ENCODE results near the gene TAF6.

DNA sequence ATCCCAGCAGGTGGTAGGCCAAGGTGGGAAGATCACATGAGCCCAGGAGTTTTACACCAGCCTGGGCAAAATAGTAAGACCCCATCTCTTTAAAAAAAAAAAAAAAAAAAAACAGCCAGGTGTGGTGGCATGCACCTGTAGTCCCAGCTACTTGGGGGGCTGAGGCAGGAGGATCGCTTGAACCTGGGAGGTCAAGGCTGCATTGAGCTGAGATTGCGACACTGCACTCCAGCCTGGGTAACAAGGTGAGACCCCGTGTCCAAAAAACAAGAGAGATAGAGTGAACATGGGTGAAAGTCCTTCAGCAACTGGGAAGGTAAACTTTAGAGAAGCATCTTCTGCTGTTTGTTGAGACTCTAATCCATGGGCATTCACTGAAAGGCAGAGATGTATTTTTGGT lies 23.3 kb upstream of the TAF6 start:
- TF ChIP-seq EZH2phosphoT487 (IDR thresholded peaks at IDR 0.05; ENCODE audit: unreplicated experiment), result no peak
- TF ChIP-seq, protein P1, sequence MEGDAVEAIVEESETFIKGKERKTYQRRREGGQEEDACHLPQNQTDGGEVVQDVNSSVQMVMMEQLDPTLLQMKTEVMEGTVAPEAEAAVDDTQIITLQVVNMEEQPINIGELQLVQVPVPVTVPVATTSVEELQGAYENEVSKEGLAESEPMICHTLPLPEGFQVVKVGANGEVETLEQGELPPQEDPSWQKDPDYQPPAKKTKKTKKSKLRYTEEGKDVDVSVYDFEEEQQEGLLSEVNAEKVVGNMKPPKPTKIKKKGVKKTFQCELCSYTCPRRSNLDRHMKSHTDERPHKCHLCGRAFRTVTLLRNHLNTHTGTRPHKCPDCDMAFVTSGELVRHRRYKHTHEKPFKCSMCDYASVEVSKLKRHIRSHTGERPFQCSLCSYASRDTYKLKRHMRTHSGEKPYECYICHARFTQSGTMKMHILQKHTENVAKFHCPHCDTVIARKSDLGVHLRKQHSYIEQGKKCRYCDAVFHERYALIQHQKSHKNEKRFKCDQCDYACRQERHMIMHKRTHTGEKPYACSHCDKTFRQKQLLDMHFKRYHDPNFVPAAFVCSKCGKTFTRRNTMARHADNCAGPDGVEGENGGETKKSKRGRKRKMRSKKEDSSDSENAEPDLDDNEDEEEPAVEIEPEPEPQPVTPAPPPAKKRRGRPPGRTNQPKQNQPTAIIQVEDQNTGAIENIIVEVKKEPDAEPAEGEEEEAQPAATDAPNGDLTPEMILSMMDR (conservative IDR thresholded peaks at IDR 0.05; ENCODE audit: low read depth in 2 of 2), result no peak
- no peak for TF ChIP-seq CREB1 (CRISPR knock-in tag; IDR thresholded peaks at IDR 0.05; ENCODE audit: low read depth)
- no peak for TF ChIP-seq EZH2 (IDR thresholded peaks at IDR 0.05; ENCODE audit: low read depth, unreplicated experiment)
- TF ChIP-seq JUNB (IDR thresholded peaks at IDR 0.05; ENCODE audit: unreplicated experiment), result no peak
- no peak for TF ChIP-seq POLR2AphosphoS5 (IDR thresholded peaks at IDR 0.05; ENCODE audit: low read depth)
- TF ChIP-seq, protein P2, sequence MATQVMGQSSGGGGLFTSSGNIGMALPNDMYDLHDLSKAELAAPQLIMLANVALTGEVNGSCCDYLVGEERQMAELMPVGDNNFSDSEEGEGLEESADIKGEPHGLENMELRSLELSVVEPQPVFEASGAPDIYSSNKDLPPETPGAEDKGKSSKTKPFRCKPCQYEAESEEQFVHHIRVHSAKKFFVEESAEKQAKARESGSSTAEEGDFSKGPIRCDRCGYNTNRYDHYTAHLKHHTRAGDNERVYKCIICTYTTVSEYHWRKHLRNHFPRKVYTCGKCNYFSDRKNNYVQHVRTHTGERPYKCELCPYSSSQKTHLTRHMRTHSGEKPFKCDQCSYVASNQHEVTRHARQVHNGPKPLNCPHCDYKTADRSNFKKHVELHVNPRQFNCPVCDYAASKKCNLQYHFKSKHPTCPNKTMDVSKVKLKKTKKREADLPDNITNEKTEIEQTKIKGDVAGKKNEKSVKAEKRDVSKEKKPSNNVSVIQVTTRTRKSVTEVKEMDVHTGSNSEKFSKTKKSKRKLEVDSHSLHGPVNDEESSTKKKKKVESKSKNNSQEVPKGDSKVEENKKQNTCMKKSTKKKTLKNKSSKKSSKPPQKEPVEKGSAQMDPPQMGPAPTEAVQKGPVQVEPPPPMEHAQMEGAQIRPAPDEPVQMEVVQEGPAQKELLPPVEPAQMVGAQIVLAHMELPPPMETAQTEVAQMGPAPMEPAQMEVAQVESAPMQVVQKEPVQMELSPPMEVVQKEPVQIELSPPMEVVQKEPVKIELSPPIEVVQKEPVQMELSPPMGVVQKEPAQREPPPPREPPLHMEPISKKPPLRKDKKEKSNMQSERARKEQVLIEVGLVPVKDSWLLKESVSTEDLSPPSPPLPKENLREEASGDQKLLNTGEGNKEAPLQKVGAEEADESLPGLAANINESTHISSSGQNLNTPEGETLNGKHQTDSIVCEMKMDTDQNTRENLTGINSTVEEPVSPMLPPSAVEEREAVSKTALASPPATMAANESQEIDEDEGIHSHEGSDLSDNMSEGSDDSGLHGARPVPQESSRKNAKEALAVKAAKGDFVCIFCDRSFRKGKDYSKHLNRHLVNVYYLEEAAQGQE (IDR thresholded peaks at IDR 0.05; ENCODE audit: unreplicated experiment), result no peak
- no peak for TF ChIP-seq ZNF331 (CRISPR knock-in tag; IDR thresholded peaks at IDR 0.05; ENCODE audit: low read depth)
- TF ChIP-seq ETS1 (IDR thresholded peaks at IDR 0.05), result no peak
- TF ChIP-seq NANOG (IDR thresholded peaks at IDR 0.05; ENCODE audit: borderline replicate concordance), result no peak
- no peak for TF ChIP-seq STAT1 (IDR thresholded peaks at IDR 0.05; ENCODE audit: unreplicated experiment)
- TF ChIP-seq ZNF114 (CRISPR knock-in tag; IDR thresholded peaks at IDR 0.05), result no peak
